ENCODE results near the gene TNNT2.

Gene TNNT2

DNA sequence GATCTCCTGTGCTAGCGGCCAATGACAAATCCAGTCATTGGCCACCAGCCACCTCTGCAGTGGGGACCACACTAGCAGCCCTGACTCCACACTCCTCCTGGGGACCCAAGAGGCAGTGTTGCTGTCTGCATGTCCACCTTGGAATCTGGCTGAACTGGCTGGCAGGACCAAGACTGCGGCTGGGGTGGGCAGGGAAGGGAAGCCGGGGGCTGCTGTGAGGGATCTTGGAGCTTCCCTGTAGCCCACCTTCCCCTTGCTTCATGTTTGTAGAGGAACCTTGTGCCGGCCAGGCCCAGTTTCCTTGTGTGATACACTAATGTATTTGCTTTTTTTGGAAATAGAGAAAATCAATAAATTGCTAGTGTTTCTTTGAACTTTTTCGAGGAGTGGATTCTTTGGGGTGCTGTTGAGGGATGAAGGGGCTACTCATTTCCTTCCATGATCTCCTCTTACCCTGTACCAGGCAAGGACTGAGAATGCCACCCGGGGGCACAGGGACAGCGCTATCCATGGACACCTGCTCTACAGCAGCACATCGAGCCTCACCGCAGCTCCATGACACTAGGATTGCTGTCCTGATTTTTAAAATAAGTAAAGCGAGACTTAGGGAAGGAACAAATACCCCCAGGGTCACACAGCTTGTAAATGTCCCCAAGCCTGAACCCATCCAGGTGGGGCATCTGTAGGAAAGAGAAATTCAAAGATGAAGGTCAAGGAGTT lies 44.7 kb downstream of the TNNT2 start:
- H3K4me2 ChIP-seq (ENCODE audit: low read length) = no peak overlapping the region
- no peaks in the 10 kb centered on the region for H3K4me1 ChIP-seq
- no peaks in the 10 kb centered on the region for H3K27me3 ChIP-seq (ENCODE audit: control insufficient read depth, insufficient read depth, low read length)
- no peaks in the 10 kb centered on the region for H3K36me3 ChIP-seq (ENCODE audit: control insufficient read depth, insufficient read depth, low read length)
- H3K9ac ChIP-seq = no peak overlapping the region
- H3K9me3 ChIP-seq (ENCODE audit: control insufficient read depth, low read length) = no peaks in the 10 kb centered on the region
- no peak overlapping the region for H2AFZ ChIP-seq
- no peak overlapping the region for H3K4me3 ChIP-seq (ENCODE audit: low read depth, low read length)
- no peak overlapping the region for H3K27ac ChIP-seq
- TF ChIP-seq CTCF (IDR thresholded peaks at IDR 0.05) = no peak
- no peaks in the 10 kb centered on the region for H3K79me2 ChIP-seq

- H3K9me3 ChIP-seq (ENCODE audit: control insufficient read depth, low read length) = no peaks in the 10 kb centered on the region
- TF ChIP-seq CTCF (IDR thresholded peaks at IDR 0.05) = no peak
- no peak overlapping the region for H3K4me2 ChIP-seq (ENCODE audit: low read length)
- no peak overlapping the region for H2AFZ ChIP-seq
- no peaks in the 10 kb centered on the region for H3K36me3 ChIP-seq (ENCODE audit: control insufficient read depth, insufficient read depth, low read length)
- H3K27ac ChIP-seq = no peak overlapping the region
- H3K4me1 ChIP-seq = no peaks in the 10 kb centered on the region
- no peaks in the 10 kb centered on the region for H3K27me3 ChIP-seq (ENCODE audit: control insufficient read depth, insufficient read depth, low read length)
- no peak overlapping the region for H3K4me3 ChIP-seq (ENCODE audit: low read depth, low read length)
- no peak overlapping the region for H3K9ac ChIP-seq
- no peaks in the 10 kb centered on the region for H3K79me2 ChIP-seq
Measured at GRCh38 chr1:201332021-201332420, 45.5 kb downstream of the TNNT2 start.

GRCh38 chr1:201331166-201331565 lies 46.3 kb downstream of the TNNT2 start:
- Histone ChIP-seq H3K9me3 (ENCODE audit: control insufficient read depth, low read length) (no peaks in the 10 kb centered on the region), H3K27me3 (ENCODE audit: control insufficient read depth, insufficient read depth, low read length) (no peaks in the 10 kb centered on the region), H3K4me1 (no peaks in the 10 kb centered on the region), H2AFZ (no peak overlapping the region), H3K9ac (no peak overlapping the region), H3K4me2 (ENCODE audit: low read length) (no peak overlapping the region), H3K79me2 (no peaks in the 10 kb centered on the region), H3K27ac (no peak overlapping the region), H3K36me3 (ENCODE audit: control insufficient read depth, insufficient read depth, low read length) (no peaks in the 10 kb centered on the region), H3K4me3 (ENCODE audit: low read depth, low read length) (no peak overlapping the region)
- TF ChIP-seq CTCF (IDR thresholded peaks at IDR 0.05) = no peak

DNA sequence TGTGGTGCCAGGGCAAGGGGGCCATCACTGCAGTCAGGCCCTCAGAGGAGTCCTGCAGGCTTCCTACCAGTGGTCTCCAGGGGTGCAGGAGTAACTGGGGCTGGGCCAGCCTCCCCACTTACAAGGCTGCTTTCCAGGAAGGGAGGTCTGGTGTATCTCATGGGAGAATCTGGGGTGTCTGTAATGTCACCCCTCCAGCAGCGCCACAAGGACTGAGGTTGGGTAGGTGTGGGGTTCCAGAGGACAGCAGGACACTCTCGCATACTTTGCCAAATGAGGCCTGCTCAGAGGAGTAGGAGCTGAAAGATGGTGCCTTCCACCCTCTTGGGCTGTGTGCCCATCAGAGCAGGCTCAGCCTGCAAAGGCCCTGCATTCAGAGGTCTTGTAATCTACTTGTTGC lies 46.9 kb downstream of the TNNT2 start:
- no peak for TF ChIP-seq CTCF (IDR thresholded peaks at IDR 0.05)
- Histone ChIP-seq H3K9ac (no peak overlapping the region), H3K4me1 (no peaks in the 10 kb centered on the region), H3K27ac (no peak overlapping the region), H3K4me2 (ENCODE audit: low read length) (no peak overlapping the region), H3K36me3 (ENCODE audit: control insufficient read depth, insufficient read depth, low read length) (no peaks in the 10 kb centered on the region), H3K27me3 (ENCODE audit: control insufficient read depth, insufficient read depth, low read length) (no peaks in the 10 kb centered on the region), H3K4me3 (ENCODE audit: low read depth, low read length) (no peak overlapping the region), H2AFZ (no peak overlapping the region), H3K79me2 (no peaks in the 10 kb centered on the region), H3K9me3 (ENCODE audit: control insufficient read depth, low read length) (no peaks in the 10 kb centered on the region)

DNA sequence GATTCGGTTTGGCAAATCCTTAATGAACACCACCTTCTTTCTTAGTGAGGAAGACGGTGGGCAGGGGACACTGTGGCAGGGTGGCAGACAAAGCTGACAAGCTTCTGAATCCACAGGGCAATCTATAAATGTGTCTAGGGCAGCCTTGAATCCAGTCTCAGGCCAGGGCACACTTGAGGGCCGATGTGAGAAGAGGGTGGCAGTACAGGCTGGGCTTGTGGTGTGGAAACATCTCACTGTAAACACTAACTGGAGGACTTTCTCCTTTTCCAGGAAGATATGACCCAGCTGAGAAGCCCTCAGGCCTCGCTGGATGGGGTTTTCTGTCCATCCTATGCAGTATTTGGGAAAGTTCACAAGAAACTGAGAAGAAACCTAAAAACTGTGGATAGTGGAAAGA lies 47.7 kb downstream of the TNNT2 start:
- no peak overlapping the region for H3K27ac ChIP-seq
- no peaks in the 10 kb centered on the region for H3K79me2 ChIP-seq
- H3K4me2 ChIP-seq (ENCODE audit: low read length) = no peak overlapping the region
- no peak overlapping the region for H3K4me3 ChIP-seq (ENCODE audit: low read depth, low read length)
- H3K4me1 ChIP-seq = no peaks in the 10 kb centered on the region
- H3K9ac ChIP-seq = no peak overlapping the region
- H3K27me3 ChIP-seq (ENCODE audit: control insufficient read depth, insufficient read depth, low read length) = no peaks in the 10 kb centered on the region
- no peaks in the 10 kb centered on the region for H3K36me3 ChIP-seq (ENCODE audit: control insufficient read depth, insufficient read depth, low read length)
- H3K9me3 ChIP-seq (ENCODE audit: control insufficient read depth, low read length) = no peaks in the 10 kb centered on the region
- H2AFZ ChIP-seq = no peak overlapping the region
- TF ChIP-seq CTCF (IDR thresholded peaks at IDR 0.05) = no peak

All from parathyroid adenoma (tissue), 2 donors.